Stimulated activated CD8-positive, alpha-beta memory T cell treated with anti-CD3 and anti-CD28 coated beads, Interleukin-12 subunit alpha, Interleukin-12 subunit beta, amount 100 ng/mL, for 24 hours (primary cell): ENCODE data around the gene NOTCH1.

Experiments
- DNase-seq: peaks from one replicate; pipeline ENCODE4 v3.0.0-alpha.2; 2020; ENCODE audit errors: extremely low read depth

NOTCH1 gene

GRCh38 chr9:136517012-136517743 is 28.7 kb downstream of the NOTCH1 start:
- DNase-seq, result no peak

DNA sequence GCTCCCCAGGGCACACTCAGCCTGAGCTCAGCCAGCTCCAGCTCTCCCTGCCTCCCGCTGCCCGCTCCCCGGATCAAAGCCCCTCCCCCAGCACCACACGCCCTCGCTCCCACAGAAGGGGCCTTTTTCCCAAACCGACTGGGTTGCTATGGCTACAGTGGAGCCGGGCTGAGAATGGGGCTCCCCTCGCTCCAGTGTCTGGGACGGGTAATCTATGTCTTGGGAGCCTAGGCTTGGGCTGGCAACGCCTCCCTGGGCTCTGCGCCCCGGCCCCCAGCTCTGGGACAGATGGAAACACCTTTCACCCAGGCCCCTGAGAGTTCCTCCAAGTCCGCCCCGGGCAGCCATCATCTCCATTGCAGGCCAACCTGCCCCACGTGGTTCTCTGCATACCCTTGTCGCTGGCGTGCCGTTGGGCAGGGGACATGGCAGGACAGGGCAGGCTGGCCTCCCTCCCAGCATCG is 29.6 kb downstream of the NOTCH1 start:
- DNase-seq, result no peak

GRCh38 chr9:136515276-136515675 is 30.6 kb downstream of the NOTCH1 start:
- no peak for DNase-seq

GRCh38 chr9:136514022-136514714 is 31.7 kb downstream of the NOTCH1 start:
- no peak for DNase-seq

DNA sequence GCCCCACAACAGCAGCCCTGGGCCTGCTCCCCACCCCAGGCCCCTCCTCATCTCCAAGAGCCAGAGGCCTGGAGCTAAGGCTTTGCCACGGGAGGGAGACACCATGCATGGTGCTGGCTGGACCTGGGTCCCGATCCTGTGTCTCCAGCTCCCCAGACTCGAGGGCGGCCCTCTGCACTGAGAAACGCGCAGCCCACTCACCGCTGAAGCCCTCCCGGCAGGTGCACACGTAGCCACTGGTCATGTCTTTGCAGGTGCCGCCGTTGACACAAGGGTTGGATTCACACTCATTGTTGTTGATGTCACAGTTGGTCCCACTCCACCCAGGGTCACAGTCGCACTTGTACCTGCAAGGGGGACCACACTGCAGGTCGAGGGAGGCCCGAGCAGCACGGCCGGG is 32.7 kb downstream of the NOTCH1 start:
- DNase-seq, result no peak

DNA sequence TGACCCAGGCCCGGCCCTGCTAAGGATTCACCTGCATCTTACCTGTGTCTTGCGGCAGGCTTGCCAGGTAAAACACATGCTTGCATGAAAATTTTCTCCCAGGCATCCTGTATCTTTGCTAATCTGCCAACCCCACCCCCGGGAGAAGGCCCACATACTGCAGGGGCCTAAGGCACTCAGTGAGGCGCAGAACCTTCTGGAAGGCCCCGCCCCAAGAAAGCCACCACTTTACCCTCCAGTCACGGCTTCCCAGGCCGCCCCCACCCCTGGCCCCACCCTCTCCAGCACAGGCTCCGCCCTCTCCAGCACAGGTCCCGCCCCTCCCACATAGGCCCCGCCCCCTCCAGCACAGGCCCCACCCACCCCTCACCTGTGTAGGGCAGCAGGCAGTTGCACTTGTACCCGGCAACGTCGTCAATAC is 33.2 kb downstream of the NOTCH1 start:
- no peak for DNase-seq

GRCh38 chr9:136511670-136512592 is 33.9 kb downstream of the NOTCH1 start:
- no peak for DNase-seq

DNA sequence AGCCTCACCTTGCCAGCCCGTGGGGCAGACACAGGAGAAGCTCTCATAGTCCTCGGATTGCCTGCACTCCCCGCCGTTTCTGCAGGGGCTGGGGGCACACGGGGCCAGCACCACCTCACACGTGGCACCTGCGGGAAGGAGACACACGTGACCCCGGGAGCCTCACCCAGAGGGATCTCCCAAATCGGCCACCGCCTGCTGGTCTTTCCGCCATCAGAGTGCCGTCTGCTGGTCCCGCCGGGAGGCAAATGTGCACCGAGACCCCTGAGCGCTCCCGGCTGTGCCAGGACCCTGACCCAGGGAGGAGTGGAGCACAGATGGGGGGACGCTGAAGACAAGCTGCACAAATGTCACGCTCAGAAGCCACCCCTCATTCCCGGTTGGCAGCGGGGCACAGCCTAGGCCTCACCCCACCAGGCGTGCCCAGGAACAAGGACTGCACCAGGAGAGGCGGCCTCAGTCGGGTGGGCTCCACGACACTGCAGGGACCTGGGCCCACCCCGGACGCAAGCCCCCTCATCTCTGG is 34.6 kb downstream of the NOTCH1 start:
- no peak for DNase-seq

DNA sequence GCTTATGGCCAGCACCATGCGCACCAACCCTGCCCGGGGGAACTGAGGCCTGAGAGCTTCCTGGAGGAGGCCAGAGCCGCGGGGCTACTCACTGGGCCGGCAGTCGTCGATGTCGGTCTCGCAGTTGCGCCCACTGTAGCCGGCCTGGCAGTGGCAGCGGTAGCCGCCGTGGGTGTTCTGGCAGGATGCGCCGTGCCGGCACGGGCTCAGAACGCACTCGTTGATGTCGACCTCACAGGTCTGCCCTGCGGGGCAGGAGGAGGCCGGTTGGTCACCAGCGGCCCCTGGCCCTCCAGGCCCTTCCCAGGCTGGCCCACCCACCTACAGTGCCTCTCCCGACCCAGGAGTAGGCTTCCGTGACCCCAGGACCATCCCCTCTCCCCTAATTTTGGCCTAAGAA is 35.3 kb downstream of the NOTCH1 start:
- no peak for DNase-seq

DNA sequence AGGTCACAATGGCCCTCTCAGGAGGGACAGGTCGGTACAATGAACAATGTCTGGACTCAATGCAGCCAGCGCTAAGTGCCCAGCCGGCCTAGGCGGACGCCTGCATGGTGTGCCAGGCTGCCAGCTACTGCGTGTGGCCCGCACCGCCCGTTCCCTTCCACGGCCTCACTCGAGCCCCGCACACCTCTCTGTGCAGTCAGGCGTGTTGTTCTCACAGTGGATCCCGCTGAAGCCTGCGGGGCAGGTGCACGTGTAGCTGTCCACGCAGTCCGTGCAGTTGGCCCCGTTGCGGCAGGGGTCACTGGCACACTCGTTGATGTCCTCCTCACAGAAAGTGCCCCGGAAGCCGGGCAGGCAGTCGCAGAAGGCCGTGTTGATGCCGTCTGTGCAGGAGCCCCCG is 36.3 kb downstream of the NOTCH1 start:
- no peak for DNase-seq

DNA sequence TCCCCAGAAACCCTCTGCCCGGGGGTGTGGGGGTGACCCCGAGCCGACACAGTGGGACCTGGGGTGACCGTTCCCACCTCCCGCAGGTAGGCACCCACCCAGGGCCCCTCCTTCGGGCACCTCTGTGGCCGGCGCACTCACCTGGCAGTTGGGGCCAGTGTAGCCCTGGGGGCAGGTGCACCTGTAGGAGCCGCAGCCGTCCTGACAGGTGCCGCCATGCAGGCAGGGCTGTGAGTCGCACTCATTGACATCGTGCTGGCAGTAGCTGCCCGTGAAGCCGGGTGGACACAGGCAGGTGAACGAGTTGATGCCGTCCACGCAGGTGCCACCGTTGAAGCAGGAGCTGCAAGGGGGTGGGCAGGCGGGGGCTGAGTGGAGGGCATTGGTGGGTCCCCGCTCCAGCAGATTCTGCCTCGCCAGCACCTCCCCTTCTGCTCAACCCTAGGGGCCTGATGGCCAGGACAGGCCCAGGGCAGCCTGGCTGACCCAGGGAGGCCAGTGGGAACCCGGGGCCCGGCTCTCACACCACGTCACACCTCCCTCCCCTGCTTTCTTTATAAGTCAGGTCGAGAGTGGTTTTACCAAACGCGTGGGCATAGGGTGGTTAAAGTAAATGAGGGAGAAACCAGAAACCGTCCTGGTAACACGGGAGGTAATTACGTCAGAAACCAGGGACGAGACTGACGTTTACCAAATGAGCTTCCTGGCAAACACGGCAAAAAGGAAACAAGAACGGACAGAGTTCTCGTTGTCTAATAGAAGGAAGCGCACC is 36.9 kb downstream of the NOTCH1 start:
- no peak for DNase-seq

DNA sequence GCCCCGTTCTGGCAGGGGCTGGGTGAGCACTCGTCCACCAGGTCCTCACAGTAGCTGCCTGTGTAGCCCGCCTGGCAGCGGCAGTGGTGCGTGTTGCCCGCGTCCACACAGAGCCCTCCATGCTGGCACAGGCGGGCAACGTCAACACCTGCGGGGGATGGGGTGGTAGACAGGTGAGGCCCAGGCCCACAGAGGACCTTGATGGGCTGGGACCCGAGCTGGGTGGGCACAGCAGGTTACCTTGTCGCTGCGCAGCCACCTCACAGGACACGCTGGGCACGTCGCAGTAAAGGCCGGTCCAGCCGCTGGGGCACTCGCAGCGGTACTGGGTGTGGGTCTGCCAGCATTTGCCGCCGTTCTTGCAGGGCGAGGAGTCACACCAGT is 37.9 kb downstream of the NOTCH1 start:
- no peak for DNase-seq

GRCh38 chr9:136507221-136507991 is 38.4 kb downstream of the NOTCH1 start:
- DNase-seq, result no peak

GRCh38 chr9:136506425-136506824 is 39.4 kb downstream of the NOTCH1 start:
- DNase-seq, result no peak

DNA sequence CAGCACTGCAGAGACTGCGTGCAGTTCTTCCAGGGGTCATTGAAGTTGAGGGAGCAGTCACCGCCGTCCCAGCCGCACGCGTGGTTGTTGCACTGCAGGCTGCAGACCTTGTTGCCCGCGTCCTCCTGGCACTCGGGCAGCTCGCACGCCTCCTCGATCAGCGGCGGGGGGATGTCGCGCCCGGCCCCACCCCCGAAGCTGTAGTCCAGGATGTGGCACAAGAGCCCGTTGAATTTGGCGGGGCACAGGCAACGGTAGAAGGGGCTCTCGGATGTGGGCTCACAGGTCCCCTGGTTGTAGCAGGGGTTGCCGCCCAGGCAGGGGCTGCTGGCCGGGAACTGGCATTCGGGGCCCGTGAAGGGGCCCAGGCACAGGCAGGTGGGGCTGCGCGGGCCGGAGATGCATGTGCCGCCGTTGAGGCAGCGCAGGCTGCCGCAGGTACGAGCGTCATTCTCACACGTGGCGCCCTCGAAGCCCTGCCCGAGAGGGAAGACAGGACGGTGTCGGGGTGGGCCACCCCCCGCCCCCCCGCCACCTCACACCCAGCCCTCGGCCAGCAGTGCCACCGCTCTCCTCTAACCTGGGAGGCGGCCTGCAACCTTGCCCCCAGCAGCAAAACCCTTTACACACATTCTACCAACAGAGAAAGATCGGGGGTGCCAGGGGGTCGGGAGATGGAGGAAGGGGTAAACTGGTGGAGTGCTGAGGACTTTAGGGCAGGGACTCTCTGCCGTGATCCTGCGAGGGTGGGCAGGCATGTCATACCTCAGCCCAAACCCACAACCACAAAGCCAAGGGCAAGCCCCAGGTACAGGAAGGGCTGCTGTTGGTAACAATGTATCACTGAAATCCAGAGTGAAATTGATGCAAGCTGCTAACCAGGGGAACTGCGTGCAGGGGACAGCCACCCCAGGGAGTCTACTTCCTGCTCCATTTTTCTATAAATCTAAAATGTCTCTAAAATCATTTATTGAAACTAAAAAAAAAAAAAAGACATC is 40.1 kb downstream of the NOTCH1 start:
- no peak for DNase-seq

- DNase-seq, result no peak
Observed at GRCh38 chr9:136504512-136505348, 41.1 kb downstream of the NOTCH1 start.

DNA sequence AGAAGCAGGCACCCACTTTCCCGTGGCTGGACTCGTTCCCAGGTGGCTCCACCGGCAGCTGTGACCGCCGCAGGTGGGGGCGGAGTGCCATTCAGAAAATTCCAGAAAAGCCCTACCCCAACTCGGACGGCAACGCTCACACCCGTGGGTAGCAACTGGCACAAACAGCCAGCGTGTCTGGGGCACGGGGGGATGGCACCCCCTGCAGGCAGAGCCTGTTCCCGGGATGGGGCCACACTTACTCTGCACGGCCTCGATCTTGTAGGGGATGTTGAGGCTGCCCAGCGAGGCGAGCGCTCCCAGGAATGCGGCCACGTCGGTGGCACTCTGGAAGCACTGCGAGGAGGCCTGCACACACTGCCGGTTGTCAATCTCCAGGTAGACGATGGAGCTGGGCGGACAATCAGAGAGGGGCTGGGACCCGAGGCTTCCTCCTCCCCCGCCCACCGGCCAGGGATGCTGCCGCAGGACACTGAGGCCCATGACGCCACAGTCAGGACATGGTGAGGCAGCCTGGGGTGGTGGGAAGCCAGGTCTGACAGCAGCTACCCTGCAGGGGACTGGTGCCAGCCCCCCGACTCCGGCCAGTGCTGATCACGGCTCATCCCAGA is 42.8 kb downstream of the NOTCH1 start:
- DNase-seq, result no peak

GRCh38 chr9:136502196-136502595 is 43.7 kb downstream of the NOTCH1 start:
- no peak for DNase-seq
